ENCODE data around the gene MCOLN3.

GRCh38 chr1:85065550-85065949 lies 17.2 kb upstream of the MCOLN3 start:
- TF ChIP-seq POLR2A (IDR thresholded peaks at IDR 0.05; ENCODE audit: low read depth, low read length) (no peak), POLR2AphosphoS5 (IDR thresholded peaks at IDR 0.05; ENCODE audit: low read depth, low read length) (no peak)
